ENCODE data around the gene PLAC1.

The PLAC1 gene

GRCh38 chrX:134537179-134537955 is 120.9 kb downstream of the PLAC1 start:
- H3K4me3 ChIP-seq (replicated peaks in 1 of 2; ENCODE audit: low read depth in 2 of 2, low read length in 2 of 2) = no peak overlapping the region
- peak; percentile 78 to 82 for DNase-seq (ENCODE audit: low read depth in 2 of 2)
- TF ChIP-seq CTCF (IDR thresholded peaks at IDR 0.05; ENCODE audit: low read depth, low read length) = no peak

GRCh38 chrX:134533952-134534351 is 124.3 kb downstream of the PLAC1 start:
- no peak for TF ChIP-seq CTCF (IDR thresholded peaks at IDR 0.05; ENCODE audit: low read depth, low read length)
- no peak for DNase-seq (ENCODE audit: low read depth in 2 of 2)
- no peak overlapping the region for H3K4me3 ChIP-seq (replicated peaks in 1 of 2; ENCODE audit: low read depth in 2 of 2, low read length in 2 of 2)

DNA sequence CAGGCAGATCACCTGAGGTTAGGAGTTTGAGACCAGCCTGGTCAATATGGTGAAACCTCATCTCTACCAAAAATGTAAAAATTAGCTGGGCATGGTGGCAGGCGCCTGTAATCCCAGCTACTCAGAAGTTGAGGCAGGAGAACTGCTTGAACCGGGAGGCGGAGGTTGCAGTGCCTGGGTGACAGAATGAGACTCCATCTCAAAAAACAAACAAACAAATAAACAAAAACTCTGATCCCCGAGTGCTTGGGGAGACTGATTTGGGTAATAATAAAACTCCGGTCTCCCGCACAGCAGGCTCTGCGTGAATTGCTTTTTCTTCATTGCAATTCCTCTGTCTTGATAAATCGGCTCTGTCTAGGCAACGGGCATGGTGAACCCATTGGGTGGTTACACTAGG is 124.9 kb downstream of the PLAC1 start:
- TF ChIP-seq CTCF (IDR thresholded peaks at IDR 0.05; ENCODE audit: low read depth, low read length) = no peak
- DNase-seq (ENCODE audit: low read depth in 2 of 2) = no peak
- no peak overlapping the region for H3K4me3 ChIP-seq (replicated peaks in 1 of 2; ENCODE audit: low read depth in 2 of 2, low read length in 2 of 2)

DNA sequence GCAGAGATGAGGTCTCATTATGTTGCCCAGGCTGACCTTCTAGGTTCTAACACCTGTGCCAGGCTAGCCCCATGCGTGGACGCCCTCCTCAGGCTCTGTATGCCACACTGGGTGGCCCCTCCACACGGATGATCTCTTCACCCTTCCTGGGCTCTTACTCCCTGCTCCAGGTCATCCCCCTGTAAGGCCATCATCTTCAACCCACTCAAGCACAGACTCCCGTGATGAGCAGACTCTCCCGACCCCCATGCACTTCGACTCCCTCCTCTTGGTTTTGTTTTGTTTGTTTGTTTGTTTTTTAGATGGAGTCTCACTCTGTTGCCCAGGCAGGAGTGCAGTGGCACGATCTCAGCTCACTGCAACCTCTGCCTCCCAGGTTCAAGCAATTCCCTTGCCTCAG is 127.4 kb downstream of the PLAC1 start:
- no peak for TF ChIP-seq CTCF (IDR thresholded peaks at IDR 0.05; ENCODE audit: low read depth, low read length)
- no peak for DNase-seq (ENCODE audit: low read depth in 2 of 2)
- H3K4me3 ChIP-seq (replicated peaks in 1 of 2; ENCODE audit: low read depth in 2 of 2, low read length in 2 of 2) = no peak overlapping the region

DNA sequence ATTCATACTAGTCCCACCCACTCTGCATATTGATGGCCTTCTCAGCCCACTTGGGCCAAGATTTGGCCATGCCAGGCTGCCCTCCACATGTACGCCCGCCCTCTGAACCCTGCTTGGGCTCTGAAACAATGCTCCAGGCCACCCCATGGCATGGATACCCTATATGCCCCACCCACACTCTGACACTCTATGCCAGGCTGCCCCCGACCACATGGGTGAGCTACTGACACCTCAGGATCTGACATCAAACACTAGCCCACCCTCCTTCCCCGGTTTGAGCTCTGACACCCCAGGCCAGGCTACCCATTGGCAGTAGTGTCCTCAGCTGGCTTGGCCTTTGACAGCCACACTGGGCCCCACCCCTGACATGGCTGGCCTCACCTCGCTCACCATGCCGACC is 128.8 kb downstream of the PLAC1 start:
- TF ChIP-seq CTCF (IDR thresholded peaks at IDR 0.05; ENCODE audit: low read depth, low read length) = no peak
- H3K4me3 ChIP-seq (replicated peaks in 1 of 2; ENCODE audit: low read depth in 2 of 2, low read length in 2 of 2) = no peak overlapping the region
- no peak for DNase-seq (ENCODE audit: low read depth in 2 of 2)

- TF ChIP-seq CTCF (IDR thresholded peaks at IDR 0.05; ENCODE audit: low read depth, low read length) = no peak
- DNase-seq (ENCODE audit: low read depth in 2 of 2) = no peak
- no peak overlapping the region for H3K4me3 ChIP-seq (replicated peaks in 1 of 2; ENCODE audit: low read depth in 2 of 2, low read length in 2 of 2)
Observed at GRCh38 chrX:134528960-134529359, 129.3 kb downstream of the PLAC1 start.

- no peak overlapping the region for H3K4me3 ChIP-seq (replicated peaks in 1 of 2; ENCODE audit: low read depth in 2 of 2, low read length in 2 of 2)
- no peak for TF ChIP-seq CTCF (IDR thresholded peaks at IDR 0.05; ENCODE audit: low read depth, low read length)
- peak in 1 of 2 donors; percentile 31 for DNase-seq (ENCODE audit: low read depth in 2 of 2)
Observed at GRCh38 chrX:134526399-134526798, 131.9 kb downstream of the PLAC1 start.

All from cardiac fibroblast (primary cell).